OCI-LY7 (cell line): ENCODE measurements around the gene C10orf90. TPM values are rescaled to one million over a fixed set of nuclear protein-coding genes. Genes with fewer than 3 reads are reported as not detected.

Source experiments
- BruUV-seq: library from RNA; stranded (reverse); fragments of 400-500 nt; replicated peaks from 2 replicates; lab custom pipeline; 2021; lab: Mats Ljungman, UMichigan
- CTCF ChIA-PET: fragments of 300-600 bp; sonication (Branson Sonifier 250); formaldehyde crosslinking; loops from one replicate; lab custom pipeline; 2022; ENCODE audit warnings: antibody characterized with exemption; ENCODE audit not compliant: unreplicated experiment; lab: Charles Lee
- POLR2A ChIA-PET: fragments of 300-600 bp; sonication (Branson Sonifier 250); formaldehyde crosslinking; loops from one replicate; lab custom pipeline; 2022; ENCODE audit warnings: antibody characterized with exemption; lab: Charles Lee
- DNase-seq: peaks from one replicate; pipeline ENCODE4 v3.0.0-alpha.2; 2015; ENCODE audit warnings: low spot score
- H2AFZ ChIP-seq: fragments of 200-600 bp; sonication (generic), shearing (Covaris generic); 2 replicates; pipeline ENCODE4 v1.6.1; 2014; ENCODE audit warnings: mild to moderate bottlenecking, antibody characterized with exemption, low read length, moderate library complexity
- H3K27ac ChIP-seq: fragments of 200-600 bp; sonication (generic); 2 replicates; pipeline ENCODE4 v1.5.1; 2014; ENCODE audit warnings: mixed run types, low read depth, mild to moderate bottlenecking, moderate library complexity, low read length, inconsistent platforms; ENCODE audit not compliant: poor library complexity, severe bottlenecking
- H3K36me3 ChIP-seq: fragments of 200-600 bp; sonication (generic); 2 replicates; pipeline ENCODE4 v1.6.1; 2014; ENCODE audit warnings: mild to moderate bottlenecking, antibody characterized with exemption, low read length, moderate library complexity, mixed read lengths; ENCODE audit not compliant: insufficient read depth
- H3K4me1 ChIP-seq: fragments of 200-600 bp; sonication (generic); 2 replicates; pipeline ENCODE4 v1.5.1; 2014; ENCODE audit warnings: mild to moderate bottlenecking, low read length; ENCODE audit not compliant: insufficient read depth, poor library complexity, severe bottlenecking
- H3K4me2 ChIP-seq: fragments of 200-600 bp; sonication (generic); 2 replicates; pipeline ENCODE4 v1.6.1; 2014; ENCODE audit warnings: mild to moderate bottlenecking, low read length
- H3K4me3 ChIP-seq: fragments of 200-600 bp; sonication (generic); 2 replicates; pipeline ENCODE4 v1.5.1; 2014; ENCODE audit warnings: mild to moderate bottlenecking, low read depth, low read length; ENCODE audit not compliant: poor library complexity, severe bottlenecking
- H3K79me2 ChIP-seq: fragments of 200-600 bp; sonication (generic); 2 replicates; pipeline ENCODE4 v1.6.1; 2016; ENCODE audit warnings: low read depth, mild to moderate bottlenecking, low read length, moderate library complexity, mixed read lengths; ENCODE audit not compliant: insufficient read depth
- H3K9me2 ChIP-seq: fragments of 200-600 bp; sonication (generic); 2 replicates; pipeline ENCODE4 v1.6.1; 2016; ENCODE audit warnings: mild to moderate bottlenecking, low read length, mixed read lengths; ENCODE audit not compliant: insufficient read depth
- H3K9me3 ChIP-seq: fragments of 200-600 bp; sonication (generic); 2 replicates; pipeline ENCODE4 v1.6.1; 2014; ENCODE audit warnings: mild to moderate bottlenecking, mixed run types, low read length, mixed read lengths
- H4K20me1 ChIP-seq: fragments of 200-600 bp; sonication (generic); 2 replicates; pipeline ENCODE4 v1.6.1; 2014; ENCODE audit warnings: mild to moderate bottlenecking, antibody characterized with exemption, low read length, moderate library complexity, mixed read lengths; ENCODE audit not compliant: insufficient read depth
- EZH2phosphoT487 ChIP-seq: fragments of 200-600 bp; sonication (generic); IDR thresholded peaks from 2 replicates; pipeline ENCODE4 v1.6.1; 2018; ENCODE audit warnings: low read depth, borderline replicate concordance, mild to moderate bottlenecking, mixed run types, antibody characterized with exemption, low read length, moderate library complexity, mixed read lengths
- intact Hi-C: fragments of 100-400 bp; cut with micrococcal nuclease; formaldehyde crosslinking; loops from one replicate; pipeline ENCODE4 v1.10.0; 2022; ENCODE audit not compliant: unreplicated experiment
- total RNA-seq, 2 experiments: library from RNA; depleted of rRNA in 1 of 2; stranded (reverse); fragments of >200 nt in 1 of 2; shearing (Covaris generic) in 1 of 2; gene quantifications; 2 replicates each; pipeline ENCODE4 v1.2.3, GENCODE V29; 2014 to 2022
- TF ChIP-seq, protein P1 (sequence below): fragments of 200-600 bp; sonication (generic); conservative IDR thresholded peaks from 2 replicates; pipeline ENCODE4 v1.5.1; 2014; ENCODE audit warnings: mild to moderate bottlenecking, antibody characterized with exemption, low read length, moderate library complexity, mixed read lengths

Gene C10orf90
- total RNA-seq, 2 experiments from 2014 or later: not detected

- H3K4me3 ChIP-seq: no peak overlapping the region
- H3K79me2 ChIP-seq: no peaks in the 10 kb centered on the region
- no peak for TF ChIP-seq EZH2phosphoT487
- TF ChIP-seq, protein P1, sequence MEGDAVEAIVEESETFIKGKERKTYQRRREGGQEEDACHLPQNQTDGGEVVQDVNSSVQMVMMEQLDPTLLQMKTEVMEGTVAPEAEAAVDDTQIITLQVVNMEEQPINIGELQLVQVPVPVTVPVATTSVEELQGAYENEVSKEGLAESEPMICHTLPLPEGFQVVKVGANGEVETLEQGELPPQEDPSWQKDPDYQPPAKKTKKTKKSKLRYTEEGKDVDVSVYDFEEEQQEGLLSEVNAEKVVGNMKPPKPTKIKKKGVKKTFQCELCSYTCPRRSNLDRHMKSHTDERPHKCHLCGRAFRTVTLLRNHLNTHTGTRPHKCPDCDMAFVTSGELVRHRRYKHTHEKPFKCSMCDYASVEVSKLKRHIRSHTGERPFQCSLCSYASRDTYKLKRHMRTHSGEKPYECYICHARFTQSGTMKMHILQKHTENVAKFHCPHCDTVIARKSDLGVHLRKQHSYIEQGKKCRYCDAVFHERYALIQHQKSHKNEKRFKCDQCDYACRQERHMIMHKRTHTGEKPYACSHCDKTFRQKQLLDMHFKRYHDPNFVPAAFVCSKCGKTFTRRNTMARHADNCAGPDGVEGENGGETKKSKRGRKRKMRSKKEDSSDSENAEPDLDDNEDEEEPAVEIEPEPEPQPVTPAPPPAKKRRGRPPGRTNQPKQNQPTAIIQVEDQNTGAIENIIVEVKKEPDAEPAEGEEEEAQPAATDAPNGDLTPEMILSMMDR: no peak
- H2AFZ ChIP-seq: no peak overlapping the region
- H3K4me1 ChIP-seq: no peaks in the 10 kb centered on the region
- H3K36me3 ChIP-seq: no peaks in the 10 kb centered on the region
- ChIA-PET POLR2A (no interaction called here), CTCF (no interaction called here)
- no peak for DNase-seq
- intact Hi-C loops: no loop called here
- no peaks in the 10 kb centered on the region for H3K9me2 ChIP-seq
- no peak overlapping the region for H3K27ac ChIP-seq
- BruUV-seq: no TSS peak
- H4K20me1 ChIP-seq: no peaks in the 10 kb centered on the region
- H3K4me2 ChIP-seq: no peak overlapping the region
- no peaks in the 10 kb centered on the region for H3K9me3 ChIP-seq
Measured at GRCh38 chr10:126659750-126660149, 10.7 kb downstream of the C10orf90 start.

DNA sequence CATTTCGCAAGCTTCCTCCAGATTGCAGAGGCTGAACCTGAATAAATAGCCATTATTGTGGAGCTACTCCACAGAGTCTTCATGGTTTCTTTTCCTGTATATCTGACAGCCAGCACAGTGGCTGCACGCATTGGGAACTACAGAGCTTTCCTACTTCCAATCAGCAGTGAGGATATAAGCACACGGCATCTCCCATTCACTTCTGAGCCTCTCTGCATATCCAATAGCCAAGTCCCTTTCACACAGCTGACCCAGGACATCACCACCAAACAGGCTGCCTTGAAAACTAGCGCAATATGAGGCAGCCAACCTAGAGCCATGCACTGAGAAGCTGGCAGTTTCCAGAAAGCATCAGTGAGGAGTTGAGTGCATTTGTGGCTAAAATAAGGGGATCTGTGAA lies 11.6 kb downstream of the C10orf90 start:
- BruUV-seq: no TSS peak
- no peaks in the 10 kb centered on the region for H3K79me2 ChIP-seq
- POLR2A ChIA-PET: no interaction called here
- H3K4me1 ChIP-seq: no peaks in the 10 kb centered on the region
- H3K9me2 ChIP-seq: no peaks in the 10 kb centered on the region
- no peaks in the 10 kb centered on the region for H3K36me3 ChIP-seq
- H3K4me2 ChIP-seq: no peak overlapping the region
- intact Hi-C loops: no loop called here
- DNase-seq: no peak
- TF ChIP-seq, protein P1: no peak
- TF ChIP-seq EZH2phosphoT487: no peak
- no peak overlapping the region for H2AFZ ChIP-seq
- no peaks in the 10 kb centered on the region for H4K20me1 ChIP-seq
- H3K4me3 ChIP-seq: no peak overlapping the region
- CTCF ChIA-PET: no interaction called here
- no peak overlapping the region for H3K27ac ChIP-seq
- no peaks in the 10 kb centered on the region for H3K9me3 ChIP-seq

DNA sequence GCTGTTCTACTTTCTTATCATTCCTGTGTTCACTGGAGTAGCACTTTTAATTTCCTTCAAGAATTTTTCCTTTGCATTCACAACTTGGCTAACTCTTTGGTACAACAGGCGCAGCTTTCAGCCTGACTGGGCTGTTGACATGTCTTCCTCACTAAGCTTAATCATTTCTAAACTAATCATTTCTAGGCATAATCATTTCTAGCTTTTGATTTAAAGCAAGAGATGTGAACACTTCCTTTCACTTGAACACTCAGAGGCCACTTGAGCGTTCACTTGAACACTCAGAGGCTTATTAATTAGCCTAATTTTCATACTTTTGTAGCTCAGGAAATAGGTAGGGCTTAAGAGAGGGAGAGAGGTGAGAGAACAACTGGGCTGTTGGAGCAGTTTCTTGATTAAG lies 15.9 kb downstream of the C10orf90 start:
- H3K79me2 ChIP-seq: no peaks in the 10 kb centered on the region
- TF ChIP-seq, protein P1: no peak
- no peak for TF ChIP-seq EZH2phosphoT487
- no peak overlapping the region for H3K27ac ChIP-seq
- H3K4me3 ChIP-seq: no peak overlapping the region
- POLR2A ChIA-PET: no interaction called here
- H3K36me3 ChIP-seq: no peaks in the 10 kb centered on the region
- intact Hi-C loops: no loop called here
- BruUV-seq: no TSS peak
- no peaks in the 10 kb centered on the region for H3K9me2 ChIP-seq
- CTCF ChIA-PET: no interaction called here
- no peak overlapping the region for H3K4me2 ChIP-seq
- H4K20me1 ChIP-seq: no peaks in the 10 kb centered on the region
- H2AFZ ChIP-seq: no peak overlapping the region
- DNase-seq: no peak
- no peaks in the 10 kb centered on the region for H3K9me3 ChIP-seq
- H3K4me1 ChIP-seq: no peaks in the 10 kb centered on the region
